K562 (cell line): Measurements from ENCODE around the gene UTS2R. TPM values are rescaled to one million over a fixed set of nuclear protein-coding genes. Genes with fewer than 3 reads are reported as not detected.
A peak's percentile ranks its signal among the peaks of the same experiment; 100 is the strongest.

Source experiments
- CHCHD3 ChIP-seq: fragments of 250-450 bp; sonication (Bioruptor Pico); IDR thresholded peaks from 2 replicates; pipeline ENCODE4 v2.1.2; 2022; ENCODE audit warnings: mild to moderate bottlenecking
- ETV1 ChIP-seq: fragments of 450-650 bp; conservative IDR thresholded peaks from 2 replicates; pipeline ENCODE4 v1.6.1; 2016; ENCODE audit warnings: missing genetic modification characterization, control low read depth, low read depth, missing compliant biosample characterization
- FOXA1 ChIP-seq: fragments of 450-650 bp; IDR thresholded peaks from 2 replicates; pipeline ENCODE4 v1.6.1; 2016; ENCODE audit warnings: mild to moderate bottlenecking, borderline replicate concordance
- FOXO4 ChIP-seq: fragments of 450-650 bp; formaldehyde crosslinking; IDR thresholded peaks from 2 replicates; pipeline ENCODE4 v1.4.0; 2020; ENCODE audit warnings: mild to moderate bottlenecking, moderate library complexity
- FOXP4 ChIP-seq: sonication (generic); formaldehyde crosslinking; IDR thresholded peaks from 2 replicates; pipeline ENCODE4 v1.8.0; 2022; ENCODE audit warnings: mild to moderate bottlenecking, missing genetic modification reagents, borderline replicate concordance
- HDAC2 ChIP-seq: fragments of 450-650 bp; IDR thresholded peaks from 2 replicates; pipeline ENCODE4 v1.6.1; 2016; ENCODE audit warnings: mild to moderate bottlenecking
- HDGF ChIP-seq: fragments of 450-650 bp; IDR thresholded peaks from 2 replicates; pipeline ENCODE4 v1.6.1; 2016
- HLTF ChIP-seq: fragments of 450-650 bp; IDR thresholded peaks from 2 replicates; pipeline ENCODE4 v1.6.1; 2016
- ILF3 ChIP-seq: fragments of 450-650 bp; IDR thresholded peaks from 2 replicates; pipeline ENCODE4 v1.6.1; 2018; ENCODE audit warnings: antibody characterized with exemption, mild to moderate bottlenecking, moderate library complexity, borderline replicate concordance
- MEF2D ChIP-seq: conservative IDR thresholded peaks from 2 replicates; pipeline ENCODE4 v1.6.1; 2016; ENCODE audit warnings: low read depth, missing genetic modification characterization, missing compliant biosample characterization
- MIER1 ChIP-seq: fragments of 450-650 bp; IDR thresholded peaks from 2 replicates; pipeline ENCODE4 v1.6.1; 2016; ENCODE audit warnings: antibody characterized with exemption, mild to moderate bottlenecking, low read depth
- NCOA1 ChIP-seq: fragments of 450-650 bp; IDR thresholded peaks from 2 replicates; pipeline ENCODE4 v1.6.1; 2016; ENCODE audit warnings: low read depth
- NR4A1 ChIP-seq, 2 experiments: fragments of 250-450 bp in 1 of 2; fragments of 450-650 bp in 1 of 2; sonication (Bioruptor Pico) in 1 of 2; IDR thresholded peaks; 2 replicates each; pipeline versions ENCODE4 v1.4.0 to v1.6.1; 2016 to 2020; ENCODE audit warnings: mild to moderate bottlenecking in 2 of 2, missing compliant biosample characterization in 1 of 2, missing genetic modification characterization in 1 of 2, moderate library complexity in 1 of 2
- RB1 ChIP-seq: fragments of 450-650 bp; IDR thresholded peaks from 2 replicates; pipeline ENCODE4 v1.6.1; 2017; ENCODE audit warnings: low read depth, mild to moderate bottlenecking
- TFE3 ChIP-seq: fragments of 450-650 bp; formaldehyde crosslinking; IDR thresholded peaks from 2 replicates; pipeline ENCODE4 v1.4.0; 2020; ENCODE audit warnings: mild to moderate bottlenecking, mixed read lengths
- TSHZ1 ChIP-seq: fragments of 250-450 bp; sonication (Bioruptor Pico); IDR thresholded peaks from 2 replicates; pipeline ENCODE4 v1.4.0; 2020; ENCODE audit warnings: mild to moderate bottlenecking, moderate library complexity
- U2AF1 ChIP-seq: fragments of 200-400 bp; formaldehyde crosslinking; optimal IDR thresholded peaks from 2 replicates; pipeline ENCODE3; 2017; ENCODE audit warnings: mild to moderate bottlenecking, low read depth, low read length, moderate library complexity
- ZFP1 ChIP-seq: fragments of 450-650 bp; formaldehyde crosslinking; IDR thresholded peaks from 2 replicates; pipeline ENCODE4 v1.4.0; 2020; ENCODE audit warnings: mild to moderate bottlenecking, mixed read lengths
- ZNF140 ChIP-seq: fragments of 250-450 bp; sonication (Bioruptor Pico); IDR thresholded peaks from 2 replicates; pipeline ENCODE4 v1.8.0; 2021; ENCODE audit warnings: moderate library complexity, mild to moderate bottlenecking, inconsistent platforms
- polyA plus RNA-seq, 8 experiments: library from polyadenylated mRNA; depleted of rRNA in 4 of 8; stranded (reverse) in 5 of 8; unstranded in 3 of 8; fragments of >200 nt; fragmentation: Nextera tagmentation in 2 of 8; fragmentation: Illumina TruSeq in 1 of 8; extraction: Ambion mirVana in 2 of 8; extraction: Trizol in 1 of 8; gene quantifications; 2 replicates each; pipeline versions ENCODE4 v1.2.1 to v1.2.3, GENCODE V29; 2011 to 2014; ENCODE audit warnings: inconsistent platforms in 1 of 8, missing spikeins in 1 of 8
- total RNA-seq, 7 experiments: library from RNA; depleted of rRNA in 6 of 7; stranded (reverse); fragments of >200 nt in 6 of 7; fragmentation: Illumina TruSeq in 2 of 7; extraction: Trizol in 2 of 7; gene quantifications; 2 replicates each; pipeline versions ENCODE4 v1.2.1 to v1.2.3, GENCODE V29; 2011 to 2021; ENCODE audit warnings: low replicate concordance in 1 of 7

The UTS2R gene
- total and polyA plus RNA-seq, 9 of the 15 experiments (the other 6 are each of a cell fraction or from before 2014, with no cell fraction given), result 0.22 TPM; not detected in 8

- TF ChIP-seq FOXP4 (0 out of 2 replicates have a peak, but pooled peaks have one; percentile 48), U2AF1 (no peak), HDAC2 (peak; percentile 97), HLTF (0 out of 2 replicates have a peak, but pooled peaks have one; percentile 18), MIER1 (peak; percentile 99), NR4A1 (CRISPR knock-in tag; IDR thresholded peaks at IDR 0.05) (no peak), NR4A1 (tag; IDR thresholded peaks at IDR 0.05) (peak; percentile 53; the same call in 1 of the 2 replicates), NCOA1 (peak; percentile 89), CHCHD3 (no peak), ILF3 (no peak), HDGF (no peak), TSHZ1 (CRISPR knock-in tag) (no peak), ZNF140 (no peak), FOXO4 (no peak), FOXA1 (no peak), ETV1 (tag) (no peak), MEF2D (no peak), RB1 (peak; percentile 48; the same call in 1 of the 2 replicates), TFE3 (no peak), ZFP1 (no peak)
Measured at GRCh38 chr17:82414548-82415281, 43.1 kb downstream of the UTS2R start (continued).
